ENCODE data around the gene IL4.

DNA sequence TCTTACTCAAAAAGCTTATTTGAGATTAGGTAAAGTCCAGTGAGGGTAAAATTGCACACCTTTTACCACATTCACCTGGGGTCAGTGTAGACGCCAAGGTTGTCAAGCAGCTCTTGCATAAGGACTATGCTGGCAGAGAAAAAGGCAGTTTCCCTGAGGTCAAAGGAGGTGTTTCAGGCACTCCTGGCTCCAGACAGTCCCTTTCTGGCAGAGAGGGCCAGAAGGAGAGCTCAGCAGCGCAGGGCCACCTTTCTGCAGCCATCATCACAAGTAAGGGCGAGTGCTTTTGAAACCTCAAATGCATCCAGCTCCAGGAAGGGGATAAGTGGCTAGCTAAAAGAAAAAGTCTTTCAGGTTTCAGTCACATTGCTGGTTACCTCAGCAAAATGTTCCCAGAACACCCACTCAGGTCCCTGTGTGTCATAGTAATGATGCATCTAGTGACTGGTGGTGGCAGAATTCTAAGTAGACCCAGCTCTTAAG lies 32.5 kb upstream of the IL4 start:
- no peak for TF ChIP-seq SP1 (CRISPR knock-in tag; conservative IDR thresholded peaks at IDR 0.05)
- TF ChIP-seq CTCF (IDR thresholded peaks at IDR 0.05) = no peak
- no peak for TF ChIP-seq CREM (CRISPR knock-in tag; IDR thresholded peaks at IDR 0.05)
- TF ChIP-seq, protein P1, sequence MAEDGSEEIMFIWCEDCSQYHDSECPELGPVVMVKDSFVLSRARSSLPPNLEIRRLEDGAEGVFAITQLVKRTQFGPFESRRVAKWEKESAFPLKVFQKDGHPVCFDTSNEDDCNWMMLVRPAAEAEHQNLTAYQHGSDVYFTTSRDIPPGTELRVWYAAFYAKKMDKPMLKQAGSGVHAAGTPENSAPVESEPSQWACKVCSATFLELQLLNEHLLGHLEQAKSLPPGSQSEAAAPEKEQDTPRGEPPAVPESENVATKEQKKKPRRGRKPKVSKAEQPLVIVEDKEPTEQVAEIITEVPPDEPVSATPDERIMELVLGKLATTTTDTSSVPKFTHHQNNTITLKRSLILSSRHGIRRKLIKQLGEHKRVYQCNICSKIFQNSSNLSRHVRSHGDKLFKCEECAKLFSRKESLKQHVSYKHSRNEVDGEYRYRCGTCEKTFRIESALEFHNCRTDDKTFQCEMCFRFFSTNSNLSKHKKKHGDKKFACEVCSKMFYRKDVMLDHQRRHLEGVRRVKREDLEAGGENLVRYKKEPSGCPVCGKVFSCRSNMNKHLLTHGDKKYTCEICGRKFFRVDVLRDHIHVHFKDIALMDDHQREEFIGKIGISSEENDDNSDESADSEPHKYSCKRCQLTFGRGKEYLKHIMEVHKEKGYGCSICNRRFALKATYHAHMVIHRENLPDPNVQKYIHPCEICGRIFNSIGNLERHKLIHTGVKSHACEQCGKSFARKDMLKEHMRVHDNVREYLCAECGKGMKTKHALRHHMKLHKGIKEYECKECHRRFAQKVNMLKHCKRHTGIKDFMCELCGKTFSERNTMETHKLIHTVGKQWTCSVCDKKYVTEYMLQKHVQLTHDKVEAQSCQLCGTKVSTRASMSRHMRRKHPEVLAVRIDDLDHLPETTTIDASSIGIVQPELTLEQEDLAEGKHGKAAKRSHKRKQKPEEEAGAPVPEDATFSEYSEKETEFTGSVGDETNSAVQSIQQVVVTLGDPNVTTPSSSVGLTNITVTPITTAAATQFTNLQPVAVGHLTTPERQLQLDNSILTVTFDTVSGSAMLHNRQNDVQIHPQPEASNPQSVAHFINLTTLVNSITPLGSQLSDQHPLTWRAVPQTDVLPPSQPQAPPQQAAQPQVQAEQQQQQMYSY (CRISPR knock-in tag; IDR thresholded peaks at IDR 0.05) = no peak
- no peak for TF ChIP-seq ZNF396 (CRISPR knock-in tag; IDR thresholded peaks at IDR 0.05; ENCODE audit: borderline replicate concordance)
- no peak for TF ChIP-seq FOXP4 (CRISPR knock-in tag; IDR thresholded peaks at IDR 0.05)

Measured in WTC11 (cell line).